ENCODE measurements around the gene GORASP2. TPM values are rescaled to one million over a fixed set of nuclear protein-coding genes. Genes with fewer than 3 reads are reported as not detected.
"Not testable (repeated sequence)": the region's sequence is repeated elsewhere in the genome, so short reads cannot be mapped to it uniquely, and the experiment has no call there.

GORASP2 gene
- total RNA-seq, 1 donor from 2014 or later: 34.2 TPM

- no peaks in the 10 kb centered on the region for H3K36me3 ChIP-seq (ENCODE audit: control insufficient read depth, insufficient read depth, low read length)
- TF ChIP-seq, protein P1, sequence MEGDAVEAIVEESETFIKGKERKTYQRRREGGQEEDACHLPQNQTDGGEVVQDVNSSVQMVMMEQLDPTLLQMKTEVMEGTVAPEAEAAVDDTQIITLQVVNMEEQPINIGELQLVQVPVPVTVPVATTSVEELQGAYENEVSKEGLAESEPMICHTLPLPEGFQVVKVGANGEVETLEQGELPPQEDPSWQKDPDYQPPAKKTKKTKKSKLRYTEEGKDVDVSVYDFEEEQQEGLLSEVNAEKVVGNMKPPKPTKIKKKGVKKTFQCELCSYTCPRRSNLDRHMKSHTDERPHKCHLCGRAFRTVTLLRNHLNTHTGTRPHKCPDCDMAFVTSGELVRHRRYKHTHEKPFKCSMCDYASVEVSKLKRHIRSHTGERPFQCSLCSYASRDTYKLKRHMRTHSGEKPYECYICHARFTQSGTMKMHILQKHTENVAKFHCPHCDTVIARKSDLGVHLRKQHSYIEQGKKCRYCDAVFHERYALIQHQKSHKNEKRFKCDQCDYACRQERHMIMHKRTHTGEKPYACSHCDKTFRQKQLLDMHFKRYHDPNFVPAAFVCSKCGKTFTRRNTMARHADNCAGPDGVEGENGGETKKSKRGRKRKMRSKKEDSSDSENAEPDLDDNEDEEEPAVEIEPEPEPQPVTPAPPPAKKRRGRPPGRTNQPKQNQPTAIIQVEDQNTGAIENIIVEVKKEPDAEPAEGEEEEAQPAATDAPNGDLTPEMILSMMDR (IDR thresholded peaks at IDR 0.05; ENCODE audit: insufficient read depth, low read length, severe bottlenecking): no peak
- peak; percentile 13 for DNase-seq (ENCODE audit: low read depth)
These were observed 33.9 kb upstream of the GORASP2 start for GRCh38 chr2:170895023-170895757.

GRCh38 chr2:170896622-170897021, 32.4 kb upstream of the GORASP2 start:
- peak; percentile 14 for DNase-seq (ENCODE audit: low read depth)
- FAIRE-seq: no peak
- no peaks in the 10 kb centered on the region for H3K36me3 ChIP-seq (ENCODE audit: control insufficient read depth, insufficient read depth, low read length)
- H3K27me3 ChIP-seq (ENCODE audit: control insufficient read depth, insufficient read depth, low read length): no peaks in the 10 kb centered on the region
- TF ChIP-seq, protein P1 (IDR thresholded peaks at IDR 0.05; ENCODE audit: insufficient read depth, low read length, severe bottlenecking): no peak
- H3K4me3 ChIP-seq (ENCODE audit: low read depth, low read length): no peak overlapping the region

More at GRCh38 chr2:170895023-170895757, 33.9 kb upstream of the GORASP2 start:
- Histone ChIP-seq H3K4me3 (ENCODE audit: low read depth, low read length) (no peak overlapping the region), H3K27me3 (ENCODE audit: control insufficient read depth, insufficient read depth, low read length) (peaks cover 2% of the 10 kb centered on the region)
- FAIRE-seq: no peak

GRCh38 chr2:170897108-170897507, 31.9 kb upstream of the GORASP2 start:
- Histone ChIP-seq H3K4me3 (ENCODE audit: low read depth, low read length) (no peak overlapping the region), H3K36me3 (ENCODE audit: control insufficient read depth, insufficient read depth, low read length) (no peaks in the 10 kb centered on the region), H3K27me3 (ENCODE audit: control insufficient read depth, insufficient read depth, low read length) (no peaks in the 10 kb centered on the region)
- TF ChIP-seq, protein P1 (IDR thresholded peaks at IDR 0.05; ENCODE audit: insufficient read depth, low read length, severe bottlenecking): no peak
- FAIRE-seq (no peak), DNase-seq (ENCODE audit: low read depth) (no peak)

GRCh38 chr2:170905864-170906263, 23.2 kb upstream of the GORASP2 start:
- no peak for FAIRE-seq
- no peak for DNase-seq (ENCODE audit: low read depth)
- Histone ChIP-seq H3K27me3 (ENCODE audit: control insufficient read depth, insufficient read depth, low read length) (peaks cover 2% of the 10 kb centered on the region), H3K36me3 (ENCODE audit: control insufficient read depth, insufficient read depth, low read length) (no peaks in the 10 kb centered on the region), H3K4me3 (ENCODE audit: low read depth, low read length) (no peak overlapping the region)
- TF ChIP-seq, protein P1 (IDR thresholded peaks at IDR 0.05; ENCODE audit: insufficient read depth, low read length, severe bottlenecking): no peak

- TF ChIP-seq, protein P1 (IDR thresholded peaks at IDR 0.05; ENCODE audit: insufficient read depth, low read length, severe bottlenecking): no peak
- Histone ChIP-seq H3K36me3 (ENCODE audit: control insufficient read depth, insufficient read depth, low read length) (no peaks in the 10 kb centered on the region), H3K27me3 (ENCODE audit: control insufficient read depth, insufficient read depth, low read length) (no peaks in the 10 kb centered on the region), H3K4me3 (ENCODE audit: low read depth, low read length) (no peak overlapping the region)
- DNase-seq (ENCODE audit: low read depth): no peak
- FAIRE-seq: no peak
These were observed 17.7 kb upstream of the GORASP2 start for GRCh38 chr2:170911314-170911889.

DNA sequence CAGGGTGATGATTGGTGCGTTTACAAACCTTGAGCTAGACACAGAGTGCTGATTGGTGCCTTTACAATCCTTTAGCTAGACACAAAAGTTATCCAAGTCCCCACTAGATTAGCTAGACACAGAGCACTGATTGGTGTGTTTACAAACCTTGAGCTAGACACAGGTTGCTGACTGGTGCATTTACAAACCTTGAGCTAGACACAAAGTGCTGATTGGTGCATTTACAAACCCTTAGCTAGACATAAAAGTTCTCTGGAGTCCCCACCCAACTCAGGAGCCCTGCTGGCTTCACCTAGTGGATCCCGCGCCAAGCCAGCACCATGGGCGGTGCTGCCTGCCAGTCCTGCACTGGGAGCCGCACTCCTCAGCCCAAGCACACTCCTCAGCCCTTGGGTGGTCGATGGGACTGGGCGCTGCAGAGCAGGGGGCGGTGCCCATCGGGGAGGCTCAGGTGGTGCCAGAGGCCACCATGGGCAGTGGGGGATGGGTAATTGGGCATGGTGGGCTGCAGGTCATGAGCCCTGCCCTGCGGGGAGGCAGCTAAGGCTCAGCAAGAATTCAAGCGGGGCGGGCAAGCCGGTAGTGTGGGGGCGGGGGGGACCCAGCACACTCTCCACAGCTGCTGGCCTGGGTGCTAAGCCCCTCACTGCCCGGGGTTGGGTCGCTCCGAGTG, 13.9 kb upstream of the GORASP2 start:
- not testable (repeated sequence) for H3K27me3 ChIP-seq (ENCODE audit: control insufficient read depth, insufficient read depth, low read length); H3K4me3 ChIP-seq (ENCODE audit: low read depth, low read length); H3K36me3 ChIP-seq (ENCODE audit: control insufficient read depth, insufficient read depth, low read length); FAIRE-seq; DNase-seq (ENCODE audit: low read depth)
